Activated naive CD4-positive, alpha-beta T cell treated with anti-CD3 and anti-CD28 coated beads, Interleukin-2, amount 50 U/mL, for 16 hours (primary cell): ENCODE data around the gene RNF20.
"Not testable (repeated sequence)": the region's sequence is repeated elsewhere in the genome, so short reads cannot be mapped to it uniquely, and the experiment has no call there.

Experiments
- DNase-seq: peaks from one replicate; pipeline ENCODE4 v3.0.0-alpha.2; 2020

The RNF20 gene

GRCh38 chr9:101536351-101536750 lies 2.7 kb downstream of the RNF20 start:
- no peak for DNase-seq

GRCh38 chr9:101536938-101537337 lies 3.3 kb downstream of the RNF20 start:
- DNase-seq: no peak

GRCh38 chr9:101540069-101540468 lies 6.4 kb downstream of the RNF20 start:
- no peak for DNase-seq

- no peak for DNase-seq
Observed at GRCh38 chr9:101543098-101543735, 9.6 kb downstream of the RNF20 start.

GRCh38 chr9:101549472-101550098 lies 15.9 kb downstream of the RNF20 start:
- not testable (repeated sequence) for DNase-seq

GRCh38 chr9:101561740-101562139 lies 28.1 kb downstream of the RNF20 start:
- no peak for DNase-seq

GRCh38 chr9:101562966-101563365 lies 29.3 kb downstream of the RNF20 start:
- no peak for DNase-seq

- DNase-seq: no peak
Observed at GRCh38 chr9:101564252-101564651, 30.6 kb downstream of the RNF20 start.

GRCh38 chr9:101566904-101567724 lies 33.5 kb downstream of the RNF20 start:
- DNase-seq: peak; percentile 33

GRCh38 chr9:101567725-101568350 lies 34.2 kb downstream of the RNF20 start:
- DNase-seq: no peak

- no peak for DNase-seq
Observed at GRCh38 chr9:101569741-101570501, 36.3 kb downstream of the RNF20 start.

GRCh38 chr9:101571114-101571513 lies 37.5 kb downstream of the RNF20 start:
- DNase-seq: no peak

GRCh38 chr9:101572316-101572715 lies 38.7 kb downstream of the RNF20 start:
- DNase-seq: no peak

- no peak for DNase-seq
Observed at GRCh38 chr9:101574731-101575333, 41.2 kb downstream of the RNF20 start.

GRCh38 chr9:101578378-101578777 lies 44.7 kb downstream of the RNF20 start:
- DNase-seq: no peak

- DNase-seq: no peak
Observed at GRCh38 chr9:101579711-101580545, 46.3 kb downstream of the RNF20 start.

GRCh38 chr9:101582553-101582952 lies 48.9 kb downstream of the RNF20 start:
- no peak for DNase-seq

- DNase-seq: no peak
Observed at GRCh38 chr9:101585740-101586139, 52.1 kb downstream of the RNF20 start.

- no peak for DNase-seq
Observed at GRCh38 chr9:101586651-101587050, 53.0 kb downstream of the RNF20 start.

- DNase-seq: no peak
Observed at GRCh38 chr9:101587332-101588043, 53.8 kb downstream of the RNF20 start.

GRCh38 chr9:101590074-101590473 lies 56.4 kb downstream of the RNF20 start:
- DNase-seq: not testable (repeated sequence)
